Activated T-helper 17 cell treated with anti-CD3 and anti-CD28 coated beads, Interleukin-2, amount 50 U/mL, for 72 hours (primary cell): ENCODE results near the gene HS3ST6. TPM values are rescaled to one million over a fixed set of nuclear protein-coding genes. Genes with fewer than 3 reads are reported as not detected.
A peak's percentile ranks its signal among the peaks of the same experiment; 100 is the strongest.

Experiments used
- ATAC-seq: fragments of 150-1000 bp; cut with Tn5 transposase; replicated peaks from 2 replicates; pipeline ENCODE4 v1.10.0; 2021; ENCODE audit warnings: mild to moderate bottlenecking, moderate library complexity
- H3K27ac Mint-ChIP-seq: one replicate; pipeline ENCODE4 v1.8.0; 2022; ENCODE audit warnings: mixed read lengths
- H3K27me3 Mint-ChIP-seq: one replicate; pipeline ENCODE4 v1.8.0; 2022; ENCODE audit warnings: mixed read lengths
- H3K36me3 Mint-ChIP-seq: one replicate; pipeline ENCODE4 v1.8.0; 2022; ENCODE audit warnings: low read depth, mild to moderate bottlenecking, mixed read lengths
- H3K4me1 Mint-ChIP-seq: one replicate; pipeline ENCODE4 v1.8.0; 2022; ENCODE audit warnings: mixed read lengths
- H3K4me3 Mint-ChIP-seq: one replicate; pipeline ENCODE4 v1.8.0; 2022; ENCODE audit warnings: mild to moderate bottlenecking, mixed read lengths
- H3K9me3 Mint-ChIP-seq: one replicate; pipeline ENCODE4 v1.8.0; 2022; ENCODE audit warnings: mixed read lengths
- total RNA-seq, 2 donors: library from RNA; stranded (reverse); gene quantifications; one replicate each; pipeline ENCODE4 v1.2.3, GENCODE V29; 2022

The HS3ST6 gene
- total RNA-seq, 2 donors from 2014 or later, result not detected

DNA sequence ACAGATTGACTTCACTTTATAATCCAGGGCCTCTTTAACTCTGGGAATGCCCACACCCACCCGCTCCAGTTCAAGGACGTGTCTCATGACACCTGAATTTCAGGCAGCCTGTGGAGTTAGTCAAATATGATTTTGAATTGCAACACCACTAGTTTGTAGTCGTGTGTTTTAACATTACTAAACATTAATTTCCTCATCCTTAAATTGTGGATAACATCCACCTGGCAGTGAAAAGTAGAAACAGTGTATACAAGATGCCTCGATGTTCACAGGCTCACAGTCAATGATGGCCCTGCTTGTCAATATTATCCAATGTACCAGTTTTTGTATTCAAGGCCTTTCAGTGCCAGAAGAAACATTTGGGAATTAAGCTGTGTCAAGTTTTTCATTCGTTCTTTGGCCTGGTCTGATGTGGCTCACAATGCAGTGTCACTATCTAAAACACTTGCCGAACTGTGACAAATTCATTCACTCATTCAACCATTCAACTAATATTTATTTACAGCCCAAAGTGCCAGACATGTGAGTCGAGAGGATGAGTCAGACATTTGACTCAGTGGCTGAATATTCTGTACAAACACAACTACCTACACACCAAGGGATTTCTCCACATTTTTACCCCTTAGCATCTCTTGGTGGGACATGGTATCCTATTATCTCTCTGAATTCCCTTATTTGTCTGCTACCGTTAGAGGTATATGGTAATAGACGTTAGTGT is 47.7 kb downstream of the HS3ST6 start:
- H3K4me1 Mint-ChIP-seq, result no peaks in the 10 kb centered on the region

GRCh38 chr16:1865902-1866690 is 52.1 kb downstream of the HS3ST6 start:
- no peak for ATAC-seq
- no peak overlapping the region for H3K27ac Mint-ChIP-seq
- H3K4me1 Mint-ChIP-seq, result no peaks in the 10 kb centered on the region
- H3K4me3 Mint-ChIP-seq, result no peak overlapping the region
- H3K9me3 Mint-ChIP-seq, result no peaks in the 10 kb centered on the region
- no peaks in the 10 kb centered on the region for H3K36me3 Mint-ChIP-seq
- H3K27me3 Mint-ChIP-seq, result no peaks in the 10 kb centered on the region

More for the DNA sequence above, 47.7 kb downstream of the HS3ST6 start:
- Mint-ChIP-seq H3K27ac (no peak overlapping the region), H3K36me3 (no peaks in the 10 kb centered on the region), H3K27me3 (peaks cover 7% of the 10 kb centered on the region), H3K4me3 (no peak overlapping the region), H3K9me3 (no peaks in the 10 kb centered on the region)
- no peak for ATAC-seq

GRCh38 chr16:1863681-1864460 is 54.3 kb downstream of the HS3ST6 start:
- H3K4me3 Mint-ChIP-seq, result no peak overlapping the region
- no peaks in the 10 kb centered on the region for H3K4me1 Mint-ChIP-seq
- no peak for ATAC-seq
- H3K36me3 Mint-ChIP-seq, result no peaks in the 10 kb centered on the region
- peaks cover 11% of the 10 kb centered on the region for H3K27me3 Mint-ChIP-seq
- H3K9me3 Mint-ChIP-seq, result no peaks in the 10 kb centered on the region
- no peak overlapping the region for H3K27ac Mint-ChIP-seq

DNA sequence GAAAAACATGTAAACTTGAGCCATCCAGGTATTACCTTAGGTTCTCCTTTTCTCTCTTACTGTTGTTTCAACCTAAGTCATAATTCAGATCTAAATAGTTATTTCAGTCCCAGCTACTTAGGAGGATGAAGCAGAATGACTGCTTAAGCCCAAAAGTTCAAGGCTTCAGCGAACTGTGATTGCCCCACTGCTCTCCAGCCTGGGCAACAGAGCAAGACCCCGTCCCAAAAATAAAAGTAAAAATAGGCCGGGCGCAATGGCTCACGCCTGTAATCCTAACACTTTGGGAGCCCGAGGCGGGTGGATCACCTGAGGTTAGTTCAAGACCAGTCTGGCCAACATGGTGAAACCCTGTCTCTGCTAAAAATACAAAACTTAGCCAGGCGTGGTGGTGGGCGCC is 55.8 kb downstream of the HS3ST6 start:
- Mint-ChIP-seq H3K9me3 (no peaks in the 10 kb centered on the region), H3K27ac (no peak overlapping the region), H3K27me3 (peaks cover 22% of the 10 kb centered on the region), H3K4me1 (no peaks in the 10 kb centered on the region), H3K4me3 (no peak overlapping the region), H3K36me3 (no peaks in the 10 kb centered on the region)
- ATAC-seq, result no peak

GRCh38 chr16:1861730-1862129 is 56.5 kb downstream of the HS3ST6 start:
- no peaks in the 10 kb centered on the region for H3K9me3 Mint-ChIP-seq
- ATAC-seq, result peak; percentile 31

More at GRCh38 chr16:1861730-1862129, 56.5 kb downstream of the HS3ST6 start:
- Mint-ChIP-seq H3K36me3 (no peaks in the 10 kb centered on the region), H3K4me1 (peaks cover 4% of the 10 kb centered on the region), H3K27ac (no peak overlapping the region), H3K4me3 (no peak overlapping the region), H3K27me3 (peaks cover 27% of the 10 kb centered on the region)

Other genes starting within 250 kb of the HS3ST6 start
- 10 to 100 TPM; 55.9 to 85.1 TPM for gene JPT2, start 240.1 kb downstream of the HS3ST6 start, total RNA-seq
- 100 to 1,000 TPM in 1 of 2 donors, 10 to 100 TPM in 1; 59.9 to 106 TPM for gene MAPK8IP3, start 212.2 kb downstream of the HS3ST6 start, total RNA-seq
- 10 to 100 TPM; 39.3 to 39.9 TPM for gene NME3, start 146.9 kb downstream of the HS3ST6 start, total RNA-seq
- 10 to 100 TPM; 37.6 to 39.6 TPM for gene EME2, start 145.6 kb downstream of the HS3ST6 start, total RNA-seq
- 100 to 1,000 TPM in 1 of 2 donors, 10 to 100 TPM in 1; 80.8 to 190 TPM for gene MRPS34, start 145.3 kb downstream of the HS3ST6 start, total RNA-seq
- 10 to 100 TPM; 20.3 to 21.1 TPM for gene SPSB3, start 135.8 kb downstream of the HS3ST6 start, total RNA-seq
- 10 to 100 TPM; 32.6 to 58.8 TPM for gene NUBP2, start 135.5 kb downstream of the HS3ST6 start, total RNA-seq
- gene IGFALS, start 124.7 kb downstream of the HS3ST6 start, total RNA-seq, result under 1 TPM; 0.13 to 0.15 TPM
- gene HAGH, start 91.6 kb downstream of the HS3ST6 start, total RNA-seq, result 10 to 100 TPM; 40.9 to 42.0 TPM
- gene FAHD1, start 91.2 kb downstream of the HS3ST6 start, total RNA-seq, result 10 to 100 TPM; 19.2 to 19.3 TPM
- under 1 TPM in 1 of 2 donors, not detected in 1; 0.79 TPM for gene MEIOB, start 46.3 kb downstream of the HS3ST6 start, total RNA-seq
- 10 to 100 TPM; 31.5 to 34.3 TPM for gene MSRB1, start 24.8 kb upstream of the HS3ST6 start, total RNA-seq
- gene RPL3L, start 36.3 kb upstream of the HS3ST6 start, total RNA-seq, result under 1 TPM in 1 of 2 donors, not detected in 1; 0.37 TPM
- gene NDUFB10, start 41.1 kb upstream of the HS3ST6 start, total RNA-seq, result 100 to 1,000 TPM in 1 of 2 donors, 10 to 100 TPM in 1; 65.3 to 122 TPM
- gene RPS2, start 46.4 kb upstream of the HS3ST6 start, total RNA-seq, result 1,000 to 10,000 TPM; 4,570 to 4,579 TPM
- gene RNF151, start 48.4 kb upstream of the HS3ST6 start, total RNA-seq, result under 1 TPM in 1 of 2 donors, not detected in 1; 0.32 TPM
- gene TBL3, start 53.6 kb upstream of the HS3ST6 start, total RNA-seq, result 10 to 100 TPM; 23.0 to 37.3 TPM
- 1 to 10 TPM in 1 of 2 donors, not detected in 1; 1.0 TPM for gene NOXO1, start 63.1 kb upstream of the HS3ST6 start, total RNA-seq
- gene GFER, start 65.8 kb upstream of the HS3ST6 start, total RNA-seq, result 10 to 100 TPM; 12.4 to 28.5 TPM
- gene SYNGR3, start 71.6 kb upstream of the HS3ST6 start, total RNA-seq, result 1 to 10 TPM; 5.9 to 7.9 TPM
- gene ZNF598, start 91.4 kb upstream of the HS3ST6 start, total RNA-seq, result 10 to 100 TPM; 41.2 to 79.6 TPM
- gene NPW, start 101.4 kb upstream of the HS3ST6 start, total RNA-seq, result 1 to 10 TPM in 1 of 2 donors, not detected in 1; 2.8 TPM
- 1 to 10 TPM in 1 of 2 donors, under 1 TPM in 1; 0.21 to 2.9 TPM for gene NHERF2, start 108.5 kb upstream of the HS3ST6 start, total RNA-seq
- 10 to 100 TPM; 13.2 to 37.6 TPM for gene NTHL1, start 129.4 kb upstream of the HS3ST6 start, total RNA-seq
- gene TSC2, start 129.6 kb upstream of the HS3ST6 start, total RNA-seq, result 10 to 100 TPM; 79.3 to 83.7 TPM
- gene PKD1, start 217.5 kb upstream of the HS3ST6 start, total RNA-seq, result 100 to 1,000 TPM in 1 of 2 donors, 10 to 100 TPM in 1; 71.8 to 122 TPM
- under 1 TPM; 0.28 to 0.34 TPM for gene RAB26, start 230.2 kb upstream of the HS3ST6 start, total RNA-seq
- gene TRAF7, start 237.4 kb upstream of the HS3ST6 start, total RNA-seq, result 10 to 100 TPM; 49.8 to 80.1 TPM